ENCODE results near the gene GOSR2. TPM values are rescaled to one million over a fixed set of nuclear protein-coding genes. Genes with fewer than 3 reads are reported as not detected.

The GOSR2 gene
- polyA plus RNA-seq, 1 donor (not counting 4 experiments of a cell fraction or from before 2014, with no cell fraction given) = 48.6 TPM

GRCh38 chr17:46930051-46930450, 7.1 kb downstream of the GOSR2 start:
- Histone ChIP-seq H3K4me3 (ENCODE audit: control insufficient read depth in 2 of 3, extremely low read depth in 1 of 3, insufficient read depth in 2 of 3, low read depth in 1 of 3, low read length in 3 of 3) (no peak overlapping the region), H2AFZ (ENCODE audit: control insufficient read depth, low read length) (no peak overlapping the region), H3K36me3 (ENCODE audit: control insufficient read depth in 2 of 2, extremely low read depth in 1 of 2, insufficient read depth in 2 of 2, low read length in 2 of 2) (peaks cover 34 to 47% of the 10 kb centered on the region in 2 experiments), H3K9me3 (ENCODE audit: control insufficient read depth, low read depth, low read length) (no peaks in the 10 kb centered on the region), H3K27ac (ENCODE audit: control insufficient read depth, insufficient read depth, low read length) (peak overlapping the region; percentile 76), H3K9ac (ENCODE audit: control insufficient read depth, extremely low read depth, insufficient read depth, low read length) (no peak overlapping the region), H3K9me1 (ENCODE audit: control insufficient read depth, extremely low read depth, insufficient read depth, low read length) (peaks cover 6% of the 10 kb centered on the region), H4K20me1 (ENCODE audit: control insufficient read depth, extremely low read depth, insufficient read depth, low read length) (peaks cover 21% of the 10 kb centered on the region), H3K4me1 (ENCODE audit: control insufficient read depth, extremely low read depth, insufficient read depth, low read length) (peaks cover 25% of the 10 kb centered on the region), H3K79me2 (ENCODE audit: control insufficient read depth, insufficient read depth, low read length) (peaks cover 44% of the 10 kb centered on the region), H3K27me3 (ENCODE audit: control insufficient read depth, extremely low read depth, insufficient read depth, low read length) (no peaks in the 10 kb centered on the region), H3K4me2 (ENCODE audit: control insufficient read depth, extremely low read depth, insufficient read depth, low read depth, low read length) (no peak overlapping the region)
- dilution Hi-C loops (cut with MboI; ENCODE audit: extremely low pct_ligation_motif_present, low sequenced_read_pairs) = no loop called here
- no peak for DNase-seq (ENCODE audit: low read depth, low spot score)
- FAIRE-seq = no peak
- TF ChIP-seq CTCF (optimal IDR thresholded peaks at IDR 0.05 in 1 of 3, IDR thresholded peaks at IDR 0.05 in 1 of 3, conservative IDR thresholded peaks at IDR 0.05 in 1 of 3; ENCODE audit: extremely low read depth in 1 of 3, insufficient read depth in 2 of 3, low read length in 3 of 3) (no peak), EZH2 (IDR thresholded peaks at IDR 0.05; ENCODE audit: low read length) (no peak)

GRCh38 chr17:46931596-46931995, 8.6 kb downstream of the GOSR2 start:
- no peak overlapping the region for H3K9ac ChIP-seq (ENCODE audit: control insufficient read depth, extremely low read depth, insufficient read depth, low read length)
- H3K27ac ChIP-seq (ENCODE audit: control insufficient read depth, insufficient read depth, low read length) = no peak overlapping the region

More at GRCh38 chr17:46931596-46931995, 8.6 kb downstream of the GOSR2 start:
- Histone ChIP-seq H3K4me1 (ENCODE audit: control insufficient read depth, extremely low read depth, insufficient read depth, low read length) (peaks cover 29% of the 10 kb centered on the region), H3K4me3 (ENCODE audit: control insufficient read depth in 2 of 3, extremely low read depth in 1 of 3, insufficient read depth in 2 of 3, low read depth in 1 of 3, low read length in 3 of 3) (no peak overlapping the region), H4K20me1 (ENCODE audit: control insufficient read depth, extremely low read depth, insufficient read depth, low read length) (peaks cover 21% of the 10 kb centered on the region), H3K36me3 (ENCODE audit: control insufficient read depth in 2 of 2, extremely low read depth in 1 of 2, insufficient read depth in 2 of 2, low read length in 2 of 2) (peaks cover 45 to 57% of the 10 kb centered on the region in 2 experiments), H3K79me2 (ENCODE audit: control insufficient read depth, insufficient read depth, low read length) (peaks cover 29% of the 10 kb centered on the region), H3K9me1 (ENCODE audit: control insufficient read depth, extremely low read depth, insufficient read depth, low read length) (peaks cover 6% of the 10 kb centered on the region), H3K27me3 (ENCODE audit: control insufficient read depth, extremely low read depth, insufficient read depth, low read length) (no peaks in the 10 kb centered on the region), H3K9me3 (ENCODE audit: control insufficient read depth, low read depth, low read length) (no peaks in the 10 kb centered on the region), H3K4me2 (ENCODE audit: control insufficient read depth, extremely low read depth, insufficient read depth, low read depth, low read length) (no peak overlapping the region), H2AFZ (ENCODE audit: control insufficient read depth, low read length) (no peak overlapping the region)
- FAIRE-seq (no peak), DNase-seq (ENCODE audit: low read depth, low spot score) (no peak)
- dilution Hi-C loops (cut with MboI; ENCODE audit: extremely low pct_ligation_motif_present, low sequenced_read_pairs) = no loop called here
- TF ChIP-seq CTCF (optimal IDR thresholded peaks at IDR 0.05 in 1 of 3, IDR thresholded peaks at IDR 0.05 in 1 of 3, conservative IDR thresholded peaks at IDR 0.05 in 1 of 3; ENCODE audit: extremely low read depth in 1 of 3, insufficient read depth in 2 of 3, low read length in 3 of 3) = no peak
- no peak for TF ChIP-seq EZH2 (IDR thresholded peaks at IDR 0.05; ENCODE audit: low read length)

All from keratinocyte (primary cell).